ENCODE results near the gene NTN1. TPM values are rescaled to one million over a fixed set of nuclear protein-coding genes. Genes with fewer than 3 reads are reported as not detected.

Gene NTN1
- total RNA-seq, 4 donors from 2014 or later: 9.8 to 33.6 (median 17.6) TPM

DNA sequence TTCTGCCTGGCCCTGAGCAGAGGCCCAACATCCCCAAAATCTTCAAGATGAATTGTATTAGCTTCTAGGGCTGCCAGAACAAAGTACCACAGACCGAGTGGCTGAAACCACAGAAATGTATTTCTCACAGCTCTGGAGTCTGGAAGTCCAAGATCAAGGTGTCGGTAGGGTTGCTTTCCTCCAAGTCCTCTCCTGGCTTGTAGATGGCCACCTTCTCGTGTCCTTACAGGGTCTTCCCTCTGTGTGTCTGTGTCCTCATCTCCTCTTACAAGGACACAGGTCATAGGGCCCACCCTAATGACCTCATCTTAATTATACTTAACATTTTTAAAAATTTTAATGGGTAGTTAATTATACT is 215.7 kb downstream of the NTN1 start:
- DNase-seq: no peak
- intact Hi-C loops (cut with DNase I): no loop called here
- no peak overlapping the region for H3K4me3 ChIP-seq
- WGBS, 2 donors: 88 to 90% methylated on average over 3 of the region's 3 CpGs
- H3K27ac ChIP-seq: peak overlapping the region in 3 of 4 donors; percentile 25 to 51 (median 50)
- H3K4me1 ChIP-seq: peaks cover 22 to 57% (median 33%) of the 10 kb centered on the region in 3 donors
- TF ChIP-seq POLR2A (IDR thresholded peaks at IDR 0.05): no peak
- TF ChIP-seq CTCF (IDR thresholded peaks at IDR 0.05): no peak
- no peaks in the 10 kb centered on the region for H3K9me3 ChIP-seq
- peaks cover 0 to 16% (median 0%) of the 10 kb centered on the region in 3 donors for H3K36me3 ChIP-seq
- no peaks in the 10 kb centered on the region for H3K27me3 ChIP-seq

DNA sequence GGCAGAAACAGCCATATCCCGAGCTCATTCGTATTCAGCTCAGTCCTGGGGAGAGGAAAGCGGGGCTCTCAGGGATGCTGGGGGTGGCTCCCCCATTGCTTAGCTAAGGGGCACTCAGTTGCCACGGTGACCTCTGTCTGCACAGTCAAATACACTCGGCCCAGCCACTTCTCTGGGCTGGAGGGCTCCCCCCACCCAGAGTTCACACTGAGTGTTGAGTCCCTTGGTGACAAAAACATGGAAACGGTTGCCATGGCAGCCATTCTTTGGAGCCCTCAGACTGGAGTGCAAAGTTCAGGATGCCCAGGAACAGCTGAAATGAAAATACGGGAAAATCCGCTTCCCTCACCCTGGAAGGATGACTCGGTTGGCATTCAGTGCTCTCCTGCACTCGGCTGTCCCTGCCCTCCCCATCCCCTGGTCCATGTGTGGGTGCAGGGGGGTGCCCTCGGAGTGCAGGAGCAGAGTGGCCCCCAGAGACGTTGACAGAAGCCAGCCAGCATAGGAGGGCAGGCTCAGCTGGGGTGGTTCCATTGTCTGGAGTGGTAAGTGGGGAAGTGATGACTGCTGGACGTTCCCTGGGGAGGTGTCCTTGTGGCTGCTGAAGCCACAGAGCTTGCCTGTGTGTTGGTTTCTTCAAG is 216.5 kb downstream of the NTN1 start:
- peaks cover 0 to 16% (median 0%) of the 10 kb centered on the region in 3 donors for H3K36me3 ChIP-seq
- H3K27me3 ChIP-seq: no peaks in the 10 kb centered on the region
- DNase-seq: no peak
- TF ChIP-seq CTCF (IDR thresholded peaks at IDR 0.05) (no peak), POLR2A (IDR thresholded peaks at IDR 0.05) (no peak)
- peaks cover 23 to 57% (median 36%) of the 10 kb centered on the region in 3 donors for H3K4me1 ChIP-seq
- no peak overlapping the region for H3K4me3 ChIP-seq
- no peaks in the 10 kb centered on the region for H3K9me3 ChIP-seq
- intact Hi-C loops (cut with DNase I): no loop called here
- 85 to 89% methylated on average over 3 to 7 of the region's 13 CpGs for WGBS, 2 donors
- peak overlapping the region in 3 of 4 donors; percentile 50 to 91 (median 70) for H3K27ac ChIP-seq

DNA sequence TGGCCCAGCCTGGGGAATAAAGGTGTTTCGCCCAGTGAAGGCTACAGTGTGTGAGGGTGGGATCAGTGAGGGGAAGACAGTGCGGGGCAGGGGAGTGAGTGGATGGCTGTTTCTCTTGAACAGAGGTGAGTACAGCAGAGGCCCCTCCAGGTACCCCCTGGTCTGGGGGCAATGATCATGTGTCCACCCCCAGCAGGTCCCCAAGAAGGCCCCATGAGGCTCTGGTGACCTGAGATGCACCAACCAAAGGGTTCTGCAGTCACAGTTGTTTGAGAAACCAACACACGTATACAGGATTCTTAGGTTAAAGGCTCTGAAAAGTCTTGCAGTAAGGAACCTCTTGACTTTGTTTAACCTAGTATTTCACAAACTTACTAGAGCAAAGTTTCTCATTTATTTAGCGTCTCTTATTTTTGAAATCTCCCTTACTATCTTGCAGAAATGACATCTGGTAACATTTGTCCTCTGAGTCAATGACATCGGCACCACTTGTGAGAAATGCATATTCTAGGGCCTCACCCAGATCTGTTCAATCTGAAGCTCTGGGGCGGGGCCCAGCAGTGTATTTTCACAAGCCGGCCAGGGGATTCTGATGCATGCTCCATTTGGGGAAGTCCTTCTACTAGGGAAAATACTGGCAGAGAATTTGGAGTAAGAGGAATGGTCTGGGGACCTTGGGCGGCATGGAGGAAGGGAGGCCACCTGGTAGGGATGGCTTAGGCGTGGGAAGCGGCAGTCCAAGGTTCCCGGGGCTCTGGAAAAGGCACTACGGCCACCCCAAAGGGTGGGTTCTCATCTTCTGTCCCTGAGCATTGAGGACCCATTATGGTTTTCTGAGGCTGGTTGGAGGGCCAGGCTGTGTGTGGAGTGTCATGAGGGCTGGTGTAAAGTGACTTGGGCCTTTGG is 217.3 kb downstream of the NTN1 start:
- WGBS, 2 donors: 88 to 92% methylated on average over 9 to 11 of the region's 12 CpGs
- Histone ChIP-seq H3K27ac (peak overlapping the region; percentile 82 to 98 (median 94)), H3K27me3 (no peaks in the 10 kb centered on the region), H3K36me3 (peaks cover 0 to 16% (median 0%) of the 10 kb centered on the region in 3 donors), H3K4me1 (peaks cover 25 to 60% (median 42%) of the 10 kb centered on the region in 3 donors), H3K4me3 (peak overlapping the region in 2 of 4 donors; percentile 60 to 64), H3K9me3 (no peaks in the 10 kb centered on the region)
- intact Hi-C loops (cut with DNase I): no loop called here
- no peak for TF ChIP-seq POLR2A (IDR thresholded peaks at IDR 0.05)
- DNase-seq: no peak

DNA sequence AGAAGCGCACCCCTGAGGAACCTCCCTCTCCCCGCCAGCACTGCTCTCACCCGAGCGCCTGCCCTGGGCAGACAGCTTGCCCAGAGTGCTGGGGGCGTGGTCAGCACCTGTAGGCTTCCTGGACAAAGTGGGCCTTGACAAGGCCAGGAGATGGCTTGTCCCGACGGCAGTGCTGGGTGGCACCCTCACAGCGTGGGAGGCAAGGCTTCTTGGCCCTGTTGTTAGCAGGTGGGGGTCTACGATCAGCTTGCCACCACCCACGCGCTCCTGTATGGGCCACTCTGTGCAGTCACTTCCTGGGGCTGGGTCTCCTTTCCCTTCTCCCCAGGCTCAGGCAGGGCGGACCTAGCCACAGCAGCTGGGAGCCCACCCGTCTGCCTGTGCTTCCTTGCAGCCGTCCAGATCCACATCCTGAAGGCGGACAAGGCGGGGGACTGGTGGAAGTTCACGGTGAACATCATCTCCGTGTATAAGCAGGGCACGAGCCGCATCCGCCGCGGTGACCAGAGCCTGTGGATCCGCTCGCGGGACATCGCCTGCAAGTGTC is 218.0 kb downstream of the NTN1 start:
- Histone ChIP-seq H3K4me1 (peaks cover 25 to 68% (median 47%) of the 10 kb centered on the region in 3 donors), H3K36me3 (peaks cover 0 to 16% (median 0%) of the 10 kb centered on the region in 3 donors), H3K4me3 (peak overlapping the region; percentile 13 to 64 (median 50)), H3K9me3 (no peaks in the 10 kb centered on the region), H3K27me3 (no peaks in the 10 kb centered on the region), H3K27ac (peak overlapping the region; percentile 82 to 98 (median 94))
- no peak for DNase-seq
- TF ChIP-seq CTCF (IDR thresholded peaks at IDR 0.05) (no peak), POLR2A (IDR thresholded peaks at IDR 0.05) (no peak)
- intact Hi-C loops (cut with DNase I): no loop called here
- WGBS, 2 donors: 34 to 60% methylated on average over 1 to 4 of the region's 27 CpGs

DNA sequence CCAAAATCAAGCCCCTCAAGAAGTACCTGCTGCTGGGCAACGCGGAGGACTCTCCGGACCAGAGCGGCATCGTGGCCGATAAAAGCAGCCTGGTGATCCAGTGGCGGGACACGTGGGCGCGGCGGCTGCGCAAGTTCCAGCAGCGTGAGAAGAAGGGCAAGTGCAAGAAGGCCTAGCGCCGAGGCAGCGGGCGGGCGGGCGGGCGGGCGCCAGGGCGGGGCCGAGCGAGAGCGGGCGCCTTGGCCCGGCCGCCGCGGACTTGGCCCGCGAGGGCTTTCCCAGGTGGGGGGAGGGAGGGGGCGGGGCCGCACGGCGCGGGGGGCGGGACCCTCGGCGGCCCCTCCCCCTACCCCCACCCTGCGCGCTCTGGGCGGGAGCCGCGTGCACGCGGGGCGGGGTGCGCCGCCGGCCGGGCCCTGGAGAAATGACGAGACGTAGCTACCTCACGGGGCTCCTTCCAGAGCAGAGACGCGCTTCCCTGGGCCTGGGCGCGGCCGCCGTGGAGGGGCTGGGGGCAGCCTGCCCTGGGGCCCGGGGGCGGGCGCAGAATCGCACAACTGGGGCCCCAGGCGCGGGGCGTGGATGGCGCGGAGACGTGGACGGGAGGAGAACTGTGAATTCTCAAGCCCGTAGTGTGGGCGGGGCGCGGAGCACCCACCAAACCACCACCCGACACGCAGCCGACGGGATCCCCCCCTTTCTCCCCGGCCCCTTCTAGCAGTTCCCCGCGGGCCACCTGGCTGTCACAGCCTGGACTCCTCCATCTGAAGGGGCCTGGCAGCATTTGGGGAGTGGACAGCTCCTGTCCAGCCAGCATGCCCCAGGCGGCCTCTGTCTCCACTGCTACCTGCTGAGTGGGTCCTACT is 218.7 kb downstream of the NTN1 start:
- intact Hi-C loops (cut with DNase I): loop anchor here (10.0 kb wide), 1 partner anchor 215 kb away; the partner anchor contains the start of gene NTN1
- DNase-seq: no peak
- H3K27ac ChIP-seq: peak overlapping the region; percentile 82 to 98 (median 94)
- TF ChIP-seq POLR2A (IDR thresholded peaks at IDR 0.05): peak in 2 of 4 donors; percentile 43 to 67
- peak in 1 of 6 experiments; percentile 3 for TF ChIP-seq CTCF (IDR thresholded peaks at IDR 0.05)
- H3K27me3 ChIP-seq: no peaks in the 10 kb centered on the region
- peak overlapping the region; percentile 40 to 64 (median 51) for H3K4me3 ChIP-seq
- peaks cover 25 to 75% (median 52%) of the 10 kb centered on the region in 3 donors for H3K4me1 ChIP-seq
- peaks cover 0 to 20% (median 0%) of the 10 kb centered on the region in 3 donors for H3K36me3 ChIP-seq
- WGBS, 2 donors: 0 to 20% methylated on average over 2 of the region's 84 CpGs
- no peaks in the 10 kb centered on the region for H3K9me3 ChIP-seq
